ENCODE results near the gene PTPRT. TPM values are rescaled to one million over a fixed set of nuclear protein-coding genes. Genes with fewer than 3 reads are reported as not detected.
A peak's percentile ranks its signal among the peaks of the same experiment; 100 is the strongest.

PTPRT gene
- total RNA-seq = 1 to 10 TPM in 3 of 4 donors, under 1 TPM in 1; 0.72 to 2.5 (median 1.4) TPM

DNA sequence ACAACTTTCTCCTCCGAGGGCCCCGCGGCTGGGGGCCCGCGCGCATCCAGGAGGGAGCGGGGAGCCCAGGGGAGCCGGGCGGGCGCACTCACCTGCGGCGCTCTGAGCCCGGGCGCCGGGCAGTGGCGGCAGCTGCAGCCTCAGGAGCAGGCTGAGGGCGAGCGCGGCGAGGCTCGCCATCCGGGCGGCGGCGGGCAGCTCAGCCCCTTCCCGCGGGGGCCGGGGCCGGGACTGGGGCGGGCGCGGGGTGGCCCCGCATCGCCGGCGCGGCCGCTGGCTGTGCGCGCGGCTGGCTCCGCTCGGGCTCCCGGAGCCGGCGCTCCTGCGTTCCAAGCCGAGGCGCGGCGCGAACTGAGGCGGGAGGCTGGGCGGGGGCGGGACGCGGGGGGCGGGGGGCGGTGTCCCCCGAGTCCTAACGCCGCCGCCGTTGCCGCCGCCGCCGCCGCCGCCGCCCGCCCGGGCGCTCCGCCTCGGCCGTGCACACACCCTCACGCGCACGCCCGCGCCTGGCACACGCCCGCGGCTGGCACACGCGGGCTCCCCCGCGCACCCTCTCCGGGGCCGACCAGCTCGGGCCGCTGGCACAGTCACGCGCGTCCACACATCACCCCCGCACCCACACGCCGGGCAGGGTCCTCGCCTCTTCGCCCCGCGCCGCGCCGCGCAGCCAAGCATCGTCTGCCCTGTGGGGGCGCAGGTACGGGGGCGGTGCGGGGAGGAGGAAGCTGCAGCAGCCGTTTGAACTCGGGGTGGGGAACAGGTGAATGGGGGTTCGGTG is at the start of gene PTPRT:
Gene PTPRT, minus strand, starts transcription at position 353 of the 778 bp plus-strand sequence. Its CDS starts 173 bp downstream, at position 180.
- Histone ChIP-seq H3K4me1 (peaks cover 21% of the 10 kb centered on the region), H3K27me3 (peaks cover 61% of the 10 kb centered on the region), H3K9me3 (no peaks in the 10 kb centered on the region), H3K36me3 (no peaks in the 10 kb centered on the region), H3K27ac (no peak within 1 kb of the TSS), H3K4me3 (peak within 1 kb of the TSS; percentile 45)
- TF ChIP-seq CTCF (IDR thresholded peaks at IDR 0.05) (no peak), EP300 (IDR thresholded peaks at IDR 0.05) (no peak), POLR2A (IDR thresholded peaks at IDR 0.05) (no peak), POLR2AphosphoS5 (IDR thresholded peaks at IDR 0.05) (no peak)
- no peak for DNase-seq (ENCODE audit: low spot score in 2 of 2)
- WGBS = 0% methylated on average over 3 of the region's 115 CpGs

GRCh38 chr20:43238833-43239232 is 49.1 kb upstream of the PTPRT start:
- no peaks in the 10 kb centered on the region for H3K4me1 ChIP-seq
- DNase-seq (ENCODE audit: low spot score in 2 of 2) = no peak
- H3K27me3 ChIP-seq = peaks cover 42% of the 10 kb centered on the region
- no peak overlapping the region for H3K4me3 ChIP-seq
- H3K9me3 ChIP-seq = no peaks in the 10 kb centered on the region
- no peak overlapping the region for H3K27ac ChIP-seq
- WGBS = 84% methylated on average over 3 of the region's 3 CpGs
- TF ChIP-seq POLR2A (IDR thresholded peaks at IDR 0.05) (no peak), EP300 (IDR thresholded peaks at IDR 0.05) (no peak), POLR2AphosphoS5 (IDR thresholded peaks at IDR 0.05) (no peak), CTCF (IDR thresholded peaks at IDR 0.05) (no peak)
- H3K36me3 ChIP-seq = no peaks in the 10 kb centered on the region

DNA sequence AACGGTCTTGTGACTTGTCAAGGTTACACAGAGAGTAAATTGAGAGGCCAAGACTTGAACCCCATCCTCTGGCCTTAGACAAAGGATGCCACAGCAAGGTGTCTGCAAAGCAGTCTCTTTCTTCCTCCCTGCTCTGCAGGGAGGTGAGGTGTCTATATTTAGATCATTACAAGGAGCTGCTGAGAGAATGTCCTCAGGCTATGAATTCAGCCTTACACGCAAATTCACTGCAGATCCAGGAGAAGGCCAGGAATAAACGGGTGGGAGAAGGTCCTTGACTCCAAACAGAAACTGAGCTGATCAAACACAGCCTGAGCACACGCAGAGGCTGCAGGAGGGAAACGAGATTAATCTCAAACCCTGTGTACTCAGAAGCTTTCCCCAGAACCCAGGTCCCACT is 48.6 kb upstream of the PTPRT start:
- Histone ChIP-seq H3K27me3 (peaks cover 42% of the 10 kb centered on the region), H3K4me1 (no peaks in the 10 kb centered on the region), H3K36me3 (no peaks in the 10 kb centered on the region), H3K27ac (no peak overlapping the region), H3K9me3 (no peaks in the 10 kb centered on the region), H3K4me3 (no peak overlapping the region)
- 42% methylated on average over 5 of the region's 5 CpGs for WGBS
- no peak for TF ChIP-seq POLR2A (IDR thresholded peaks at IDR 0.05)
- TF ChIP-seq EP300 (IDR thresholded peaks at IDR 0.05) = no peak
- TF ChIP-seq POLR2AphosphoS5 (IDR thresholded peaks at IDR 0.05) = no peak
- no peak for TF ChIP-seq CTCF (IDR thresholded peaks at IDR 0.05)
- no peak for DNase-seq (ENCODE audit: low spot score in 2 of 2)

DNA sequence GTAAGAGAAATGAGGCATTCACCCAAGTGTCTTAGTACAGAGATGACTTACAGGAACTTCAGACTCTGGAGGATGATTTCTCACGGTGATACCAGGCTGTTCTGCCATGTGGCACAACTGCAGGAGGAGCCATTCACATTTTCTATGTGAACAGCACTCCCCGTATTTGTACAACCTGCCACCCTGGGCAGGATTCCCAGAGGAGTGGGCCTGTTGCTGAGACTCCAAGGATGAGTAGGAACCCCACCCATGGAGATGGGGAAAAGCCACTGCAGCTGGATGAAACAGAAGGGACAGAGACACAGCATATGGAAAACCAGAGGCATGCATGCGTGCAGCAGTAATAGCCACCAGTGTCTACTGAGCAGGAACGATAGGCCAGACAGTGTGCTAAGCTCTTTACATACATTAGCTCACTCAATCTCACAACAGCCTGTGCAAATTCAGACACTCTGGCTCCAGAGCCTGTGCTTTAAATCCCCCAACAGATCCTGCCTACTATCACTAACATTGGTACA is 48.0 kb upstream of the PTPRT start:
- DNase-seq (ENCODE audit: low spot score in 2 of 2) = no peak
- 91% methylated on average over 3 of the region's 4 CpGs for WGBS
- no peak overlapping the region for H3K4me3 ChIP-seq
- TF ChIP-seq POLR2AphosphoS5 (IDR thresholded peaks at IDR 0.05) (no peak), CTCF (IDR thresholded peaks at IDR 0.05) (no peak), EP300 (IDR thresholded peaks at IDR 0.05) (no peak), POLR2A (IDR thresholded peaks at IDR 0.05) (no peak)
- H3K4me1 ChIP-seq = no peaks in the 10 kb centered on the region
- no peaks in the 10 kb centered on the region for H3K9me3 ChIP-seq
- no peaks in the 10 kb centered on the region for H3K36me3 ChIP-seq
- H3K27me3 ChIP-seq = peaks cover 42% of the 10 kb centered on the region
- no peak overlapping the region for H3K27ac ChIP-seq

GRCh38 chr20:43235998-43236397 is 46.3 kb upstream of the PTPRT start:
- no peak overlapping the region for H3K27ac ChIP-seq
- H3K27me3 ChIP-seq = peaks cover 42% of the 10 kb centered on the region
- no peaks in the 10 kb centered on the region for H3K36me3 ChIP-seq
- no peak overlapping the region for H3K4me3 ChIP-seq
- WGBS = 50% methylated on average over 2 of the region's 2 CpGs
- DNase-seq (ENCODE audit: low spot score in 2 of 2) = no peak
- no peaks in the 10 kb centered on the region for H3K4me1 ChIP-seq
- no peaks in the 10 kb centered on the region for H3K9me3 ChIP-seq
- TF ChIP-seq EP300 (IDR thresholded peaks at IDR 0.05) = no peak
- no peak for TF ChIP-seq POLR2AphosphoS5 (IDR thresholded peaks at IDR 0.05)
- TF ChIP-seq POLR2A (IDR thresholded peaks at IDR 0.05) = no peak
- no peak for TF ChIP-seq CTCF (IDR thresholded peaks at IDR 0.05)

Measured in suprapubic skin (tissue), 4 donors.